ENCODE measurements around the gene DIPK1C. TPM values are rescaled to one million over a fixed set of nuclear protein-coding genes. Genes with fewer than 3 reads are reported as not detected.
A peak's percentile ranks its signal among the peaks of the same experiment; 100 is the strongest.

The DIPK1C gene
- total RNA-seq, 4 donors from 2014 or later: 0.13 to 0.42 TPM; not detected in 2

DNA sequence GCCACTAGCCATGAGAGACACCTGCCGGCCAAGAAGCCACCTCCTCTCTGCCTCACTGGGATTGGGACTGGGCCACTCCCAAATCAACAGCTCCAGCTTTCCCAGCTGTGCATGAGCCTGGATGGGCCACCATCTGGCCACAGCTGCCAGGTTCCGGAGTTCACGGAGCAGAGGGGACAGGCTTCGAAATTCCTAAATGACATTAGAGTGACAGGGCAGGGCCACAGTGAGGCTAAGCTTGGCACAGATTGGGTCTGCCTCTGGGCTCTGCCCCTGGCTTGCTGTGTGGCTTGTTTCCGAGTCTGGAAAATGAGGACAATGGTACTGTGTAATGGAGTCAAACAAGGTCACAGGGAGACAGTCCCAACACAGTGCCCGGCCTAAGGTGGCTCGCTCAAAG, 6.5 kb downstream of the DIPK1C start:
- Histone ChIP-seq H3K27me3 (peaks cover 61% of the 10 kb centered on the region), H3K4me3 (no peak overlapping the region), H3K36me3 (no peaks in the 10 kb centered on the region), H3K9me3 (no peaks in the 10 kb centered on the region), H3K27ac (no peak overlapping the region), H3K4me1 (no peaks in the 10 kb centered on the region)
- WGBS, 2 donors (ENCODE audit: low coverage in 1 of 2): 71% methylated on average over 1 of the region's 7 CpGs; no CpG with 5 or more reads in 1 of the 2 donors
- no peak for TF ChIP-seq EP300 (IDR thresholded peaks at IDR 0.05)
- no peak for TF ChIP-seq POLR2AphosphoS5 (IDR thresholded peaks at IDR 0.05)
- no peak for TF ChIP-seq POLR2A (IDR thresholded peaks at IDR 0.05)
- no peak for TF ChIP-seq CTCF (IDR thresholded peaks at IDR 0.05)
- ATAC-seq: peak; percentile 34

DNA sequence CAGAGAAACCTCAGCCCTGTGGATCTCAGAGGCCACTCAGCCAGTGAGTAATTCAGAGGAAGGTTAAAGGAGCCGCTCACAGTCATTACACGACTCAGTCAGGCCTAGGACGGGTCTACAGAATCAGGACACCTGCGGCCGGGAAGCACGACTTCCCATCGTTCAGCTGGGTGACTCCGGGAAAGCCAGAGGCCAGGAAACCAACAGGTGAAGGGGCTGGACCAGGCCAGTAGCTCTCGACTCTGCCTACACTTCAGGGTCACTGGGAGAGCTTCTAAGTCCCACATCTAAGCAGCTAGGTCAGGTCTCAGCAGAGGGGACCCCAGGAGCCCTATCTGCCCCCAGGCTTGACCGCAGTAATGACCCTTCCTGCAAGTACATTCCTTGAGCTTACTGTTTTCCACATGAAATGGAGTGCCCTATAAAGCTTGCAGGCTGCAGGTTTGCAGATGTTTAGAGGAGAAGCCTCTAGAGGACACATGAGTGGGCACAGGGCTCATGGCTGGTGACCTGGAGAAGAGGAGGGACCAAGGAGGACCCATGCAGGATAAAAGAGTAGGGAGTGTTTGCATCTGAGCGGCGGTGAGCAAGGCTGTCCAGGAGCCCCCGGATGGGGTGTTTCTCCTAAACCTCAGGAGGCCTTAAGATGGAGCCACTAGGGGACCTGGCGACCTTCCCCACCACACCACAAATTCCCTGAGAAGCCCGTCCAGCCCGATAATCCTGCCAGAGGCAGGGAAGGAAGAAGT, 9.5 kb downstream of the DIPK1C start:
- Histone ChIP-seq H3K27me3 (peaks cover 41% of the 10 kb centered on the region), H3K9me3 (no peaks in the 10 kb centered on the region), H3K4me1 (no peaks in the 10 kb centered on the region), H3K4me3 (no peak overlapping the region), H3K36me3 (no peaks in the 10 kb centered on the region), H3K27ac (no peak overlapping the region)
- WGBS, 2 donors (ENCODE audit: low coverage in 1 of 2): 86% methylated on average over 3 of the region's 16 CpGs; no CpG with 5 or more reads in 1 of the 2 donors
- no peak for ATAC-seq
- no peak for TF ChIP-seq EP300 (IDR thresholded peaks at IDR 0.05)
- TF ChIP-seq POLR2AphosphoS5 (IDR thresholded peaks at IDR 0.05): no peak
- no peak for TF ChIP-seq POLR2A (IDR thresholded peaks at IDR 0.05)
- TF ChIP-seq CTCF (IDR thresholded peaks at IDR 0.05): no peak

DNA sequence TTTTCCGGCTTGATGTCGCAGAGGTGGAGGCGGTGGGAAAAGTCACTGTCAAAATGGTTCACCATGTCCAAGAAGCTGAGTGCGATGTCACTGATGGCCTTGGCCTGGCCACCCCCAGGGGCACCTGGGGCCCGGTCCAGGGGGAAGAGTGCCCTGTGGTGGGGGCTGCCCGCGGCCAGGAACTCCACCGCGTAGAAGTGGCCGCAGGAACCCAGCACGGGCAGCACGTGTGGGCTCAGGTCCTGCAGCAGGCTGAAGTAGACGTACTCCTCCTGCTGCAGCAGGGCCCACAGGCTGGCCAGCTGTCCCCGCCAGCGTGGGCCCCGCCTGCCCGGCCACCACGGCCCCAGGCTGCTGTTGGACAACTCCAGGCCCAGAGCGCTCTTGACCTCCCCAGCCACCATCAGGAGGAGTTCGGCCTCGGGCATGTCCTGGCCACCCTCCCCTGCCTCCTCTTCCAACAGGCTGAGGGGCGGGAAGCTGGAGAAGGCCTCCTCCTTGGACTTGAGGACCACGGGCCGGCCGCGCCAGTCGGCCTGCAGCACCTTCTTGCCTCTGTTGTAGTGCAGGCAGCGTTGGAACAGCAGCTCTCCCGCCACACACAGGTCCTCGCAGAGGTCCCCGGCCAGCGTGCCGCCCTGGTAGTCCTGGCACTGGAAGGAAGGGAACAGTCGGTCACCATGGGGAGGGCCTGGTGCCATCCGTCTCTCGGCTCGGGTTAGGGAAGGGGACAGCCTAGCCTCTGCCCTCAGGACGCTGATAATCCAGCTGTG, 10.3 kb downstream of the DIPK1C start:
- TF ChIP-seq CTCF (IDR thresholded peaks at IDR 0.05) (no peak), POLR2AphosphoS5 (IDR thresholded peaks at IDR 0.05) (no peak), EP300 (IDR thresholded peaks at IDR 0.05) (no peak), POLR2A (IDR thresholded peaks at IDR 0.05) (no peak)
- H3K9me3 ChIP-seq: no peaks in the 10 kb centered on the region
- H3K36me3 ChIP-seq: no peaks in the 10 kb centered on the region
- H3K4me1 ChIP-seq: no peaks in the 10 kb centered on the region
- ATAC-seq: no peak
- WGBS, 2 donors (ENCODE audit: low coverage in 1 of 2): no CpG with 5 or more reads among the region's 38 CpGs
- H3K27me3 ChIP-seq: peaks cover 41% of the 10 kb centered on the region
- H3K27ac ChIP-seq: no peak overlapping the region
- H3K4me3 ChIP-seq: no peak overlapping the region

DNA sequence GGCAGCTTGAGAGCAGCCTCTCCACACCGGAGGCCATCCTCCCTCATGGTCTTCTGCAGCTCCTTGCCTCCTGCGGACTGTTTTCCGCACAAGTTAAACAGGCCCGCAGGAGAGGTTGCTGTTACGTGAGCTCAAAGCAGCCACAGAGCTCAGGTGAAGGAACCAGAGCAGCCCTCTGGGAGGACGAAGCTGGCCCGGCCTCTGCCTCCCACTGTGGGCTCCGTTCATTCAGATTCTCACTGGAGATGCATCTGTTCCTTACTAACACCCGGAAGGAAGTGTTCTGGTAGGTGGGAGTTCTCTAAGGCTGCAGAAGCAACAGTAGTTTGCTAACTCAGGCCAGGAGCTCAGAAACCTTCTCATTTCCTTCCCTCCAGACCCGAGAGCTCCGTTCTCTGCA, 10.9 kb downstream of the DIPK1C start:
- no peaks in the 10 kb centered on the region for H3K4me1 ChIP-seq
- H3K27me3 ChIP-seq: peaks cover 40% of the 10 kb centered on the region
- H3K4me3 ChIP-seq: no peak overlapping the region
- ATAC-seq: no peak
- H3K27ac ChIP-seq: no peak overlapping the region
- TF ChIP-seq POLR2A (IDR thresholded peaks at IDR 0.05) (no peak), EP300 (IDR thresholded peaks at IDR 0.05) (no peak), POLR2AphosphoS5 (IDR thresholded peaks at IDR 0.05) (no peak), CTCF (IDR thresholded peaks at IDR 0.05) (no peak)
- H3K36me3 ChIP-seq: no peaks in the 10 kb centered on the region
- WGBS, 2 donors (ENCODE audit: low coverage in 1 of 2): 67% methylated on average over 7 of the region's 11 CpGs; no CpG with 5 or more reads in 1 of the 2 donors
- no peaks in the 10 kb centered on the region for H3K9me3 ChIP-seq

Data from gastroesophageal sphincter (tissue), 4 donors.